Occipital lobe (tissue), 2 donors: ENCODE results near the gene IFT81. TPM values are rescaled to one million over a fixed set of nuclear protein-coding genes. Genes with fewer than 3 reads are reported as not detected.
"Not testable (repeated sequence)": the region's sequence is repeated elsewhere in the genome, so short reads cannot be mapped to it uniquely, and the experiment has no call there.

Experiments used
- DNase-seq: peaks from one replicate; lab custom pipeline; 2025; lab: John Stamatoyannopoulos, UW
- total RNA-seq: library from RNA; depleted of rRNA; stranded (reverse); fragments of >200 nt; gene quantifications from one replicate; pipeline ENCODE4 v1.2.3, GENCODE V29; 2014

The IFT81 gene
- total RNA-seq, result 90.6 TPM

- DNase-seq, result peak; percentile 96
Measured at GRCh38 chr12:110124269-110124995, at the start of gene IFT81. IFT81 (plus strand) TSS chr12:110124357; CDS start chr12:110127381, 3,024 bp downstream.

DNA sequence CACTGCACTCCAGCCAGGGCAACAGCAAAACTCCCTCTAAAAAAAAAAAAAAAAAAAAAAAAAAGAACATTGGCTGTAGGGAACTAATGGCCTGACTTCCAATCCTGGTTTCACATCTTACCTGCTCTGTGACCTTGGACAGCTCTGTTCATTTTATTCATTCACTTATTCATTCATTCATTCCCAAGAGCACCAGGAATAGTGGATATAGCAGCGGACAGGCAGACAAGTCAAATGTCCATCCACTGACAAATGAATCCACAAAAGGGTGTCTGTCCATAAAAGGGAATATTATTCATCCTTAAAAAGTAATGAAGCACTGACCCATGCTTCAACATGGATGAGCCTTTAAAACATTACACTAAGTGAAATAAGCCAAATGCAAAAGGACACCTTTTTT lies 48.3 kb upstream of the IFT81 start:
- no peak for DNase-seq

GRCh38 chr12:110077800-110078199 lies 46.4 kb upstream of the IFT81 start:
- DNase-seq, result no peak

DNA sequence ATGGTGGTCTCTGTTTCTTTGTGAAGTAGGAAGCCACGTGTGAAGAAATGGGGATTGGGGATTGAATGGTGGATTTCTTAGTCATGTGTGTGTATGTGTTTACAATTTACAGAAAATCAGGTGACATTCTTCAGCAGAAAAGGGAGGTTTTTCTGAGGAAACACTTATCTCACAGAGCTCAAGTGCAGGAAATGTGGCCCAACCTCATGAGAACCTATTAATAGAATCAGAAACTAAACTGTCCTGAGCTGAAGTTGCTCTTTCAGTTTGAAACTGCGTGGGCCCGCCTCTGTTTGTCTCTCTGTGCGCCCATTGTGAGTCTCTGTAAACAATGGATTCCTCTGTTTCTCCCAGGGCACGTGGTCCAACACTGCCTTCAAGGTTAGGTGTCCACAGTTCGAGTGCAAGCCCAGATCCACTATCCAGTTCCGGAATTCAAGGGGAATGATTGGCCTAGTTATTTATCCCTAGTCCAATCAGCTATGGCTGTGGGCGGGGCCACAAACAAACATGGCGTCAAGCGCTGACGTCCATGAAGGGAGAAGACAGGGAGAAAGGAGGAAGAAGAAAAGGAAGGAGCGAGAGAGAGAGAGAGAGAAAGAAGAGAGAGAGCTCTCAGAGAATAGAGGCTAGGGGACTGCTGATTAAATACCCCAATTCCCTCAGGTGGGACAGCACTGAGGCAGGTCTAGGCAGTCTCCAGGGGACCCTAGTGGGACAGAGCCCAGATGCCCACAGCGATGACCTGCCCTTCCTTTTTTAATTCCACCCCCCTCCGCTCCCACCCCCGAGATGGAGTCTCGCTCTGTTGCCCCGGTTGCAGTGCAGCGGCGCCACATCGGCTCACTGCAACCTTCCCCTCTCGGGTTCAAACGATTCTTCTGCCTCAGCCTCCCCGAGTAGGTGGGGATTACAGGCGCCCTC lies 44.4 kb upstream of the IFT81 start:
- DNase-seq, result peak; percentile 79

- no peak for DNase-seq
Measured at GRCh38 chr12:110080410-110080809, 43.7 kb upstream of the IFT81 start.

DNA sequence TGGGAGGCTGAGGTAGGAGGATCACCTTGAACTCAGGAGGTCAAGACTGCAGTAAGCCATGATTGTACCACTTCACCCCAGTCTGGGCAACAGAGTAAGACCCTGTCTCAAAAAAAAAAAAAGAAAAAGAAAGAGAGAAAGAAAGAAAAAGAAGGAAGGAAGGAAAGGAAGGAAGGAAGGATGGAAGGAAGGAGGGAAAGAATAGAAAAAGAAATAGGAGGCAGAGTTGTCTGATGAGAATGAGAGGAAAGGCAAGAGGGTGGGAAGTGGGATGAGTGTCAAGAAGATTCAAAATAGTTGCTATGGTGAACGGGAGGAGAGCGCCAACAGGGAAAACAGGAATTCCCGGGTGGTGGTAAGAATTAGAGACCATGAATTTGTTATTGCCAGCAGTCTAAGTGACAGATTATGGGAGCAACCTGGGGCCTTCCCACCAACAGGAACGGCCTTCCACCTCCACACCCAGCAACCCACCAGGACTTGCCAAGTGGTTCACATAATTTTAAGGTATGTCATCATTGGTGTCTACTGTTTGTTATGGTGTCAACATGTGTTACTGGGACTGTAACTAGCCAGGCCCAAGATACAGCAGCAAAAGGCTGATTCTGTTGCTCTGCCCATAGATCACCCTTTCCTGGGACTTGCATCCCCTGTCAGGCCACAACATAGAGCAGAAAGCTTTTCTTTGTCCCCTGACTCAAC lies 39.7 kb upstream of the IFT81 start:
- DNase-seq, result no peak

DNA sequence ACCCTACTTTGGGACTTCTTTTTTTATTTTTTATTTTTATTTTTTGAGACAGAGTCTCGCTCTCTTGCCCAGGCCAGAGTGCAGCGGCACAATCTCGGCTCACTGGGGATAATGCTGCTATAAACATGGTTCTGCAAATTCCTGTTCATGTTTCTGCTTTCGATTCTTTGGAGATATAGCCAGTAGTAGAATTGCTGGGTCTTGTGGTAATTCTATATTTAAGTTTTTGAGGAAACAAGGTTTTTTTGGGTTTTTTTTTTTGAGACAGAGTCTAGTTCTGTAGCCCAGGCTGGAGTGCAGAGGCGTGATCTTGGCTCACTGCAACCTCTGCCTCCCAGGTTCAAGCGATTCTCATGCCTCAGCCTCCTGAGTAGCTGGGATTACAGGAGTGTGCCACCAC lies 35.9 kb upstream of the IFT81 start:
- DNase-seq, result not testable (repeated sequence)

GRCh38 chr12:110088936-110089335 lies 35.2 kb upstream of the IFT81 start:
- no peak for DNase-seq

- no peak for DNase-seq
Measured at GRCh38 chr12:110090266-110091135, 33.7 kb upstream of the IFT81 start.

DNA sequence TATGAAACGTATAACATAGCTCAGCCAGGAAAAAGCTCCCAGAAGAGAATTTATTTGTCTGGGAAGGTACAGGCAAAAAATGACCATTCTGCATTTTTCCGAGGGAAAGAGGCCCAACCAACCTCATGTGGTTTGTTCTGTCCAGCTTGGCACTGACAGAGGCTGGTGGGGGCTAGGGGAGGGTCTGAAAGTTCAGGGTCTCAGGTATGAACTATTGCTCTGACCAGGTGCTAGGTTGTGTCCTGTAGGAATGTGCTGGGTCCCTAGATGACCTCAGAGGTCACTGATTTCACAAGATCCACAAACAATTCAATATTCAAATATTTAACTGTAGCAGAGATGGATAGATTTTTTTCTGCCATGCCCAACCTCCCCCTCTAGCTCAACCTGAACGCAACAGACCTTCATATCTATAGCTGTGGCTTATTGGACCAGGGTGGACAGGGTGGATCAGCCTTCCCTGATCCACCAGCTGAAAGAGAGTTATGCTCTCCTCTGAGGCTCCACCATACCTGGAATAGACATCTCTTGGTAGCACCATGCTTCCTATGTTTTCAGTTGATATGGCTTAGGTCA lies 32.9 kb upstream of the IFT81 start:
- DNase-seq, result no peak

GRCh38 chr12:110093631-110094311 lies 30.4 kb upstream of the IFT81 start:
- DNase-seq, result no peak

DNA sequence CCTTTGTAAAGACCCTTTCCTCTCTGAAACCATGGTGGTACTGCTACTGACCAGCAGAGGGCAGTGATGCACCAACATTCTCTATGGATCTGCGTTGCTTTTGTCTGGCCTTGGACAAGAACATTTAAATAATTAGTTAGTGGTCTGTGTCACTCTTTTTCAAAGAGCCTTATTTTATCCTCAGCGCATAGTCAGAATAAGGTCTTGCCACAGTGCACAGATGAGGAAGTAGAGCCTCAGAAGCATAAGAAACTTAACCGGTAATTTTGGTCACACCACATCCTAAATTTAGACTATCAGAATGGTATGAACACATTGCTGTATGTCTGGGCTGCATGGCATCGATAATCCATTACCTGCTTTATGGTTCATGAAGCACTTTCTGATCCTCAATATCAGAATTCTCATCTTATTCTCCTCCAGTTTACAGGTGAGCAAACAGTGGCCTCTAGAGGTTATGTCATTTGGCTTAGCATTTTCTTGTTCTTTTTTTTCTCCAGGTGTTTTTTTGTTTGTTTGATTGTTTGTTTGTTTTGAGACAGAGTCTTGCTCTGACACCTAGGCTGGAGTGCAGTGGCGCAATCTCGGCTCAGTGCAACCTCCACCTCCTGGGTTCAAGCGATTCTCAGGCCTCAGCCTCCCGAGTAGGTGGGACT lies 23.7 kb upstream of the IFT81 start:
- DNase-seq, result peak; percentile 24

DNA sequence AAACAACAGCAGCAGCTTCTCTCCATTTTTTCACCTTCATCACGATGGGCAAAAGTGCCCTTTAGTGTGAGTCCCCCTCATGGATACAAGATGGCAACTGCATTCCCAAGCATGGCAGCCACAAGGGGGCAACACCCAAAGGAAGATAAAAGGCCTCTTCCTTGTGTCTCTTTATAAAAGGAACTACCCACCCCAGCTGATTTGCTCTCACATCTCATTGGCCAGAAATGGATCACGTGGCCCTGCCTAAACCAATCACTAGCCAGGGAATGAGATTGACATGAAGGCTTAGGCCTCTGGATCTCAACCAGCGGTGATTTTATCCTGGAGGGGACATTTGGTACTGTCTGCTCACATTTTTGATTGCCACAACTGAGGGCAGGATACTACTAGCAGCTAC lies 21.9 kb upstream of the IFT81 start:
- DNase-seq, result no peak

- DNase-seq, result no peak
Measured at GRCh38 chr12:110104188-110105094, 19.7 kb upstream of the IFT81 start.

- DNase-seq, result no peak
Measured at GRCh38 chr12:110105159-110105558, 19.0 kb upstream of the IFT81 start.

- DNase-seq, result no peak
Measured at GRCh38 chr12:110105986-110106385, 18.2 kb upstream of the IFT81 start.

GRCh38 chr12:110107369-110108281 lies 16.5 kb upstream of the IFT81 start:
- DNase-seq, result no peak
